ENCODE data around the gene MPP7.

Gene MPP7

GRCh38 chr10:28253169-28253785, 49.6 kb downstream of the MPP7 start:
- no peaks in the 10 kb centered on the region for H3K9me3 ChIP-seq (ENCODE audit: severe bottlenecking)
- ATAC-seq (ENCODE audit: low read depth): no peak
- no peak overlapping the region for H3K4me3 ChIP-seq (ENCODE audit: severe bottlenecking)
- no peaks in the 10 kb centered on the region for H3K27me3 ChIP-seq (ENCODE audit: insufficient read depth, poor library complexity, severe bottlenecking)
- H3K4me1 ChIP-seq (ENCODE audit: insufficient read depth, poor library complexity, severe bottlenecking): peaks cover 29% of the 10 kb centered on the region
- H3K36me3 ChIP-seq (ENCODE audit: low read depth): no peaks in the 10 kb centered on the region
- TF ChIP-seq CTCF (IDR thresholded peaks at IDR 0.05; ENCODE audit: poor library complexity, severe bottlenecking): no peak
- peak overlapping the region; percentile 67 for H3K27ac ChIP-seq (ENCODE audit: poor library complexity, severe bottlenecking)
- DNase-seq (ENCODE audit: low spot score): no peak

Measured in RWPE2 (cell line).